Astrocyte of the spinal cord (primary cell): ENCODE data around the gene ADGRB3.

Experiments
- DNase-seq: peaks from one replicate; pipeline ENCODE4 v3.0.0; 2011; ENCODE audit warnings: low read depth, low spot score
- H3K4me3 ChIP-seq: 2 replicates; pipeline ENCODE4 v1.5.1; 2011; ENCODE audit warnings: low read depth, mild to moderate bottlenecking, low read length, moderate library complexity
- CTCF ChIP-seq: IDR thresholded peaks from 2 replicates; pipeline ENCODE4 v1.5.1; 2012; ENCODE audit warnings: low read depth, mild to moderate bottlenecking, low read length, inconsistent platforms
- in situ Hi-C: cut with HindIII; loops from 2 replicates; pipeline ENCODE4 v1.10.0; 2017; ENCODE audit warnings: low sequenced_read_pairs

ADGRB3 gene

GRCh38 chr6:68632734-68633133 is 2.3 kb upstream of the ADGRB3 start:
- no peak overlapping the region for H3K4me3 ChIP-seq
- DNase-seq: no peak
- in situ Hi-C loops: no loop called here
- no peak for TF ChIP-seq CTCF

- in situ Hi-C loops: no loop called here
- TF ChIP-seq CTCF: no peak
- DNase-seq: no peak
- no peak overlapping the region for H3K4me3 ChIP-seq
Observed at GRCh38 chr6:68633281-68633971, 1.7 kb upstream of the ADGRB3 start.

- in situ Hi-C loops: no loop called here
- peak overlapping the region; percentile 70 for H3K4me3 ChIP-seq
- DNase-seq: no peak
Observed at GRCh38 chr6:68633972-68634725, 933 bp upstream of the ADGRB3 start.

GRCh38 chr6:68635412-68635705 is 277 bp downstream of the ADGRB3 start:
- in situ Hi-C loops: no loop called here
- H3K4me3 ChIP-seq: peak overlapping the region; percentile 70
- DNase-seq: no peak
- no peak for TF ChIP-seq CTCF

More at GRCh38 chr6:68633972-68634725, 933 bp upstream of the ADGRB3 start:
- TF ChIP-seq CTCF: no peak

GRCh38 chr6:68635706-68636513 is 828 bp downstream of the ADGRB3 start:
- DNase-seq: peak; percentile 30
- H3K4me3 ChIP-seq: peak overlapping the region; percentile 70
- in situ Hi-C loops: no loop called here
- TF ChIP-seq CTCF: peak; percentile 16

- in situ Hi-C loops: no loop called here
- no peak for DNase-seq
- no peak for TF ChIP-seq CTCF
- H3K4me3 ChIP-seq: peak overlapping the region; percentile 70
Observed at GRCh38 chr6:68636666-68637065, 1.6 kb downstream of the ADGRB3 start.
